Measurements from ENCODE around the gene PPP1R15A. TPM values are rescaled to one million over a fixed set of nuclear protein-coding genes. Genes with fewer than 3 reads are reported as not detected.
A peak's percentile ranks its signal among the peaks of the same experiment; 100 is the strongest.
"Not testable (repeated sequence)": the region's sequence is repeated elsewhere in the genome, so short reads cannot be mapped to it uniquely, and the experiment has no call there.

Gene PPP1R15A
- total and polyA plus RNA-seq, 5 experiments from 2014 or later, result 17.2 to 59.9 (median 47.3) TPM

GRCh38 chr19:48889496-48889895 lies 17.3 kb downstream of the PPP1R15A start:
- H3K4me1 Mint-ChIP-seq, H3K36me3 Mint-ChIP-seq, DNase-seq, H3K9me3 Mint-ChIP-seq, H3K27ac Mint-ChIP-seq, H3K4me3 Mint-ChIP-seq, ATAC-seq: not testable (repeated sequence)
- POLR2A ChIA-PET, result interaction anchor here (0.7 kb wide), 1 partner anchor 39 kb away, joined by 3 read pairs; no protein-coding TSS in a partner anchor
- H3K27me3 Mint-ChIP-seq, result peaks cover 5 to 28% (median 11%) of the 10 kb centered on the region in 5 donors

GRCh38 chr19:48890551-48890950 lies 18.3 kb downstream of the PPP1R15A start:
- Mint-ChIP-seq H3K36me3 (no peaks in the 10 kb centered on the region), H3K27me3 (peaks cover 6 to 38% (median 18%) of the 10 kb centered on the region in 5 donors), H3K4me3 (no peak overlapping the region), H3K9me3 (no peaks in the 10 kb centered on the region), H3K4me1 (peaks cover 2 to 6% (median 4%) of the 10 kb centered on the region in 4 donors), H3K27ac (no peak overlapping the region)
- ATAC-seq (no peak), DNase-seq (no peak)
- POLR2A ChIA-PET, result interaction anchor here (0.7 kb wide), 1 partner anchor 180 kb away, joined by 3 read pairs; no protein-coding TSS in a partner anchor

GRCh38 chr19:48895226-48895625 lies 23.0 kb downstream of the PPP1R15A start:
- H3K4me1 Mint-ChIP-seq, result peaks cover 7 to 27% (median 21%) of the 10 kb centered on the region in 4 donors
- POLR2A ChIA-PET, result interaction anchor here (0.6 to 1.6 kb wide), 4 partner anchors 23 to 751 kb away, joined by 3 to 5 read pairs (median 4); partner anchors contain the start of genes DHDH and PPP1R15A
- H3K27ac Mint-ChIP-seq, result peak overlapping the region in 1 of 10 donors; percentile 22
- H3K9me3 Mint-ChIP-seq, result no peaks in the 10 kb centered on the region
- H3K36me3 Mint-ChIP-seq, result no peaks in the 10 kb centered on the region
- H3K27me3 Mint-ChIP-seq, result peaks cover 6 to 38% (median 18%) of the 10 kb centered on the region in 5 donors
- no peak for ATAC-seq
- peak overlapping the region in 6 of 10 donors; percentile 65 to 79 (median 74) for H3K4me3 Mint-ChIP-seq
- DNase-seq, result no peak

DNA sequence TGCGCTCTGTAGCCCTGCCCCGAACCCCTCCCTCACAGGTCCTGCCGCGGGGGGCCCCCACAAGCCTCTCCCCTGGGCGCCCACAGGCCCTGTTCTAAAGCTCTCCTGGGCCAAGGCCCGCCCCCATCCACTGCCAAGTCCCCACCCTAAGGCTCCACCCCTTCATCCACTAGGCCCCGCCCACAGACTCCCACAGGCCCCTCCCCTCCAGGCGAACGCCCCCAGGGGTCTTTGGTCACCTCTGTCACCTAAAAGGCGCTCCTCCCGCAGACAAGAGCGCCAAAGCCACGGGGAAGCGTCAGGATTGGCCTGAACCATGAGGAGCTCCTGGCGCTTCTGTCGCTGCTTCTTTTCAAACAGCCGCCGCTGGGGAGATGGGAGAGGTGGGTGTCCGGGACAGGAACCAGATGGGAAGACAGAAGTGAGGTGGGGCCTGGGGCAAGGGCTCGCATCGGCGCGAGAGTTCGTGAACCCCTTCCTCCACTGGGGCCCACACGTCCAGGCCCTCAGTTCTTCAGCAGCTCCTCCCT lies 24.0 kb downstream of the PPP1R15A start:
- Mint-ChIP-seq H3K4me1 (peaks cover 13 to 37% (median 28%) of the 10 kb centered on the region in 4 donors), H3K9me3 (no peaks in the 10 kb centered on the region), H3K27me3 (peaks cover 6 to 34% (median 13%) of the 10 kb centered on the region in 5 donors), H3K4me3 (peak overlapping the region; percentile 50 to 82 (median 74)), H3K27ac (peak overlapping the region in 6 of 10 donors; percentile 44 to 87 (median 78)), H3K36me3 (no peaks in the 10 kb centered on the region)
- ATAC-seq (peak; percentile 34 to 51), DNase-seq (peak in 8 of 10 donors; percentile 40 to 81 (median 54))
- POLR2A ChIA-PET, result interaction anchor here (0.5 to 2.9 kb wide), 7 partner anchors 11 to 70 kb away, joined by 3 to 9 read pairs (median 5); partner anchors contain the start of genes DHDH and PPP1R15A

DNA sequence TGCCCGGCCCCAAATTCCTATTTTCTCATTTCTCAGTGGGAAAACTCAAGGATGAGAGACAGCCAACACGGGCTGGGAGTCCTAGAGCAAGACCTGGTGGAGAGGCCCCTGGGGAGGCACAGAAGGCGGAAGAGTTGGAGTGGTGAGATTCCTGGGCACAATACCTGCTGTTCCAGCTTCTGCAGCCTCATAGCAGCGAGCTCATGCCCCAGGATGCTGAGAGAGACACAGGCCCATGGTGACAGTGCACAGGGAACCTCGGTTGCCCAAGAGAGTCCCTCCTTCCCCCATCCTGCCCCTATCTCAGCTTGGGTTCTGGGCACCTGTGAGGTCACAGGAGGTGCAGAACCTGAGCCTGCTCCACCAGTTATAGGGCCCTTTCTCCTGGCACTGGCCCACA lies 25.0 kb downstream of the PPP1R15A start:
- no peaks in the 10 kb centered on the region for H3K9me3 Mint-ChIP-seq
- H3K4me1 Mint-ChIP-seq, result peaks cover 15 to 46% (median 37%) of the 10 kb centered on the region in 4 donors
- no peaks in the 10 kb centered on the region for H3K36me3 Mint-ChIP-seq
- H3K4me3 Mint-ChIP-seq, result peak overlapping the region in 2 of 10 donors; percentile 74 to 77
- H3K27me3 Mint-ChIP-seq, result peaks cover 0 to 25% (median 12%) of the 10 kb centered on the region in 5 donors
- POLR2A ChIA-PET, result interaction anchor here (0.6 to 2.9 kb wide), 3 partner anchors 22 to 69 kb away, joined by 4 to 9 read pairs (median 6); no protein-coding TSS in a partner anchor
- ATAC-seq (no peak), DNase-seq (no peak)
- H3K27ac Mint-ChIP-seq, result peak overlapping the region in 2 of 10 donors; percentile 15 to 28

DNA sequence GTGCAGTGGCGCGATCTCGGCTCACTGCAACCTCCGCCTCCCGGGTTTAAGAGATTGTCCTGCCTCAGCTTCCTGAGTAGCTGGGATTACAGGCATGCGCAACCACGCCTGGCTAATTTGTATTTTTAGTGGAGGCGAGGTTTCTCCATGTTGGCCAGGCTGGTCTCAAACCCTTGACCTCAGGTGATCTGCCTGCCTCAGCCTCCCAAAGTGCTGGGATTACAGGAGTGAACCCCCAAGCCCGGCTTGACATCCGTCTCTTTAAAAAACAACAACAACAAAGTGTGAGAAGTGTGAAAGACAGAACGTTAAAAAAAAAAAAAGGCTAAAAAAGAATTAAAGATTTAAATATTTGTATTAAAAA lies 27.1 kb downstream of the PPP1R15A start:
- peak overlapping the region; percentile 53 to 99 (median 93) for H3K4me3 Mint-ChIP-seq
- ATAC-seq, H3K36me3 Mint-ChIP-seq, H3K9me3 Mint-ChIP-seq, DNase-seq: not testable (repeated sequence)
- H3K27me3 Mint-ChIP-seq, result peaks cover 0 to 10% (median 8%) of the 10 kb centered on the region in 5 donors
- peak overlapping the region in 9 of 10 donors; percentile 34 to 98 (median 88) for H3K27ac Mint-ChIP-seq
- POLR2A ChIA-PET, result interaction anchor here (0.6 to 3.4 kb wide), 10 partner anchors 9 to 174 kb away, joined by 3 to 28 read pairs (median 5); partner anchors contain the start of genes BAX, DHDH, FTL and GYS1
- H3K4me1 Mint-ChIP-seq, result peaks cover 16 to 53% (median 45%) of the 10 kb centered on the region in 4 donors

DNA sequence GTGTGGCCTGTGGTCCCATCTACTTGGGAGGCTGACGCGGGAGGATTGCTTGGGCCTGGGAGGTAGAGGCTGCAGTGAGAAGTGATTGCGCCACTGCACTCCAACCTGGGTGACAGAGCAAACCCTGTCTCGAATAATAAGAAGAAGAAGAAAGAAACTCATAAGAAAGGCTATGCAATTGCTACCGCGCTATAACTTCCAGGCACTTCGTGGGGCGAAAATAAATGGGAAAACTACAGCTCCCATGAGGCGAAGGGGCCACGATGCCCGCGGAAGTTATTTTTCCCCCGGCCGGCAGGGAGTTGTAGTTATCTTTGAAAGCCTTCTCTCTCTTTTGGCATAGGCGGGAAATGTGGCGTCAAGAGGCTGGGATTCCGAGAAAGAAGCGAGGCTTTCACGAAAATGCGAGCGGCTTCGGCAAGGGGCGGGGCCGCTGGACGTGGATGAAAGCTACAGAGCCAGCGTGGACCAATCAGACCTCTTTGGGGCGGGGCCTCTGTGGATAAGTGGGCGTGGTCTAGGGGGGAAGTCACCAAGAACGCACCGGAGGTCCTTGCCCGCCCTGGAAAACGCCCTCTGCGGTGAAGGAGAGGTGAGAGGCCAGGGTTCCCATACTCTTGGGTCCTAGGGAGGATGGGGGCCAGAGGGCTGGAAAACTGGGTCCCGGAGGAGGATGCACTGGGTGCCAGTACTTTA lies 27.7 kb downstream of the PPP1R15A start, which contains the start of gene NUCB1:
Gene NUCB1, plus strand, starts transcription at position 532 of the 696 bp plus-strand sequence. CDS start 485 bp downstream, outside the sequence.
- Mint-ChIP-seq H3K4me1 (peaks cover 13 to 49% (median 42%) of the 10 kb centered on the region in 4 donors), H3K27me3 (peaks cover 0 to 6% (median 3%) of the 10 kb centered on the region in 5 donors), H3K9me3 (no peaks in the 10 kb centered on the region), H3K36me3 (peaks cover 0 to 15% (median 3%) of the 10 kb centered on the region in 3 donors), H3K27ac (peak within 1 kb of the TSS; percentile 89 to 98 (median 96)), H3K4me3 (peak within 1 kb of the TSS; percentile 92 to 99 (median 97))
- ATAC-seq (peak; percentile 92 to 94), DNase-seq (peak; percentile 94 to 99 (median 98))
- POLR2A ChIA-PET, result interaction anchor here (0.6 to 3.4 kb wide), 12 partner anchors 8 to 174 kb away, joined by 3 to 28 read pairs (median 5); partner anchors contain the start of genes BAX, DHDH, FTL and GYS1

DNA sequence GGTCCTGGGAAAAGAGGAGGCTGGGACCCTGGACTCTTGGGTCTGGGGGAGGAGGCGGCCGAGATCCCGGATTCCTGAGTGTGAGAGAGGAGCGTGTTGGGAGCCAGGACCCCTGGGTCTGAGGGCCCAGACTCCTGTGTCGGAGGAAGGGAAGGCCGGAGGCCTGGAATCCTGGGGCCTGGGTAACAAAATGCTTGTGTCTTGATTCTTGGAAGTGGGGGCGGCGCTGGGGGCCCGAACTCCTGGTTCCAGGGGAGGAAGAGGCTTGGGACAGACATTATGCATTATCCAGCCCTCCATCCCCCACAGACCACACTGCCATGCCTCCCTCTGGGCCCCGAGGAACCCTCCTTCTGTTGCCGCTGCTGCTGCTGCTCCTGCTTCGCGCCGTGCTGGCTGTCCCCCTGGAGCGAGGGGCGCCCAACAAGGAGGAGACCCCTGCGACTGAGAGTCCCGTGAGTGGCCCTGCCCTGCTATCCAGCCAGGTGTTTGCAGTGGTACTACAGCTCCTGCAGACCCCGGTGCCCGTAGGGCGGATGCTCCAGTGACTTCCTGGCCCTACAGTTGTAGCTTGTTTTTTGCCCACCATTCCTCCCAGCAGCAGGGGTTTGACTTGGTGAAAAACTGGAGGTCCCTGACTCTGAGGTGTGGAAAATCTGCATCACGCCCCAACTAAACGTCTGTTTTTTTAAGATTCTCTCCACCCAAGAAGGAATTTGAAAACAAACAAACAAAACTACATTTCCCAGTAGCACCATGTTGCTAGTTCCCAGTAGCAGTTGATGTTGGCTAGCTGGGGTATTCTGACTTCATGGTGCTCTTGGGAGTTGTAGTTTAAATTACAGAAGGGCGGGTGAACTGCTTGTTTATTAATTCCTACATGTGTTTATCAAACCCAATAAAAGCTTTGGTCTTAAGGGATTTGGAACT lies 28.5 kb downstream of the PPP1R15A start:
- H3K4me3 Mint-ChIP-seq, result peak overlapping the region; percentile 92 to 99 (median 97)
- POLR2A ChIA-PET, result interaction anchor here (0.6 to 3.4 kb wide), 17 partner anchors 14 to 1485 kb away, joined by 3 to 28 read pairs (median 4); partner anchors contain the start of genes BAX, DHDH, FTL and GYS1
- H3K27me3 Mint-ChIP-seq, result no peaks in the 10 kb centered on the region
- H3K36me3 Mint-ChIP-seq, result peaks cover 0 to 23% (median 6%) of the 10 kb centered on the region in 3 donors
- peak overlapping the region; percentile 89 to 98 (median 96) for H3K27ac Mint-ChIP-seq
- H3K9me3 Mint-ChIP-seq, result no peaks in the 10 kb centered on the region
- DNase-seq (peak in 3 of 10 donors; percentile 34 to 51 (median 43)), ATAC-seq (peak; percentile 10 to 29)
- H3K4me1 Mint-ChIP-seq, result peaks cover 12 to 45% (median 40%) of the 10 kb centered on the region in 4 donors

DNA sequence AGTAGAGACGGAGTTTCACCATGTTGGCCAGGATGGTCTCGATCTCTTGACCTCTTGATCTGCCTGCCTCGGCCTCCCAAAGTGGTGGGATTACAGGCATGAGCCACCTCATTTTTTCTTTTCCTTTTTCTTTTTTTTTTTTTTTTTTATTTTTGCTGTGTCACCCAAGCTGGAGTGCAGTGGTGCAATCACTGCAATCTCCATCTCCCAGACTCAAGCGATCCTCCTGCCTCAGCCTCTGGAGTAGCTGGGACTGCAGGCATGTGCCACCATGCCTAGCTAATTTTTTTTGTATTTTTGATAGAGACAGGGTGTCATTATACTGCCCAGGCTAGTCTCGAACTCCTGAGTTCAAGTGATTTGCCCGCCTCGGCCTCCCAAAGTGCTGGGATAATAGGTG lies 30.1 kb downstream of the PPP1R15A start:
- not testable (repeated sequence) for H3K9me3 Mint-ChIP-seq, DNase-seq, H3K27me3 Mint-ChIP-seq, ATAC-seq
- peak overlapping the region in 5 of 10 donors; percentile 3 to 56 (median 18) for H3K4me3 Mint-ChIP-seq
- H3K36me3 Mint-ChIP-seq, result peaks cover 0 to 35% (median 11%) of the 10 kb centered on the region in 3 donors
- POLR2A ChIA-PET, result interaction anchor here (0.6 to 3.4 kb wide), 2 partner anchors 14 to 63 kb away, joined by 3 to 28 read pairs; partner anchors contain the start of gene FTL
- H3K27ac Mint-ChIP-seq, result peak overlapping the region in 3 of 10 donors; percentile 36 to 70 (median 58)
- peaks cover 12 to 36% (median 31%) of the 10 kb centered on the region in 4 donors for H3K4me1 Mint-ChIP-seq

GRCh38 chr19:48903788-48904187 lies 31.6 kb downstream of the PPP1R15A start:
- Mint-ChIP-seq H3K36me3 (peaks cover 0 to 50% (median 14%) of the 10 kb centered on the region in 3 donors), H3K4me1 (peaks cover 12 to 38% (median 31%) of the 10 kb centered on the region in 4 donors)
- ATAC-seq, H3K4me3 Mint-ChIP-seq, H3K27ac Mint-ChIP-seq, DNase-seq, H3K27me3 Mint-ChIP-seq, H3K9me3 Mint-ChIP-seq: not testable (repeated sequence)
- POLR2A ChIA-PET, result interaction anchor here (0.7 to 1.4 kb wide), 2 partner anchors 16 to 97 kb away, joined by 3 read pairs; no protein-coding TSS in a partner anchor

GRCh38 chr19:48905664-48906063 lies 33.4 kb downstream of the PPP1R15A start:
- H3K36me3 Mint-ChIP-seq, result peaks cover 0 to 64% (median 16%) of the 10 kb centered on the region in 3 donors

More at GRCh38 chr19:48905664-48906063, 33.4 kb downstream of the PPP1R15A start:
- Mint-ChIP-seq H3K4me3 (no peak overlapping the region), H3K27ac (peak overlapping the region in 2 of 10 donors; percentile 56 to 67), H3K27me3 (no peaks in the 10 kb centered on the region), H3K9me3 (no peaks in the 10 kb centered on the region), H3K4me1 (peaks cover 8 to 28% (median 21%) of the 10 kb centered on the region in 4 donors)
- ATAC-seq, result no peak
- no peak for DNase-seq
- POLR2A ChIA-PET, result no interaction called here
